RKO (cell line): ENCODE measurements around the gene CA10.
A peak's percentile ranks its signal among the peaks of the same experiment; 100 is the strongest.

Source experiments
- DNase-seq: peaks from one replicate; pipeline ENCODE4 v3.0.0-alpha.2; 2016; ENCODE audit warnings: low spot score

CA10 gene

DNA sequence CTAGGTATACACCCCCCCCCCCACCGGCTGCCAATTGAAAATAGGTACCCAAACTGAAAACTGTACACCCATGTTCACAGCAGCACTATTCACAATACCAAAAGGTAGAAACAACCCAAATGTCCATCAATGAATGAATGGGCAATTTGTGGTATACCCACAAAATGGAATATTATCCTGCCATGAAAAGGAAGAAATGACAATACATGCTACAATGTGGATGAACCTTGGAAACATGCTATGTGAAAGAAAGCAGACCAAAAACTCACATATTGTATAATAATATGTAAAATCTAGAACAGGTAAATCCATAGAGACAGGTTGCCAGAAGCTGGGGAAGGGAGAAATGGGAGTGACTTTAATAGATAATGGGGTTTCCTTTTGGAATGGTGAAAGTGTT, 480.6 kb downstream of the CA10 start:
- no peak for DNase-seq

DNA sequence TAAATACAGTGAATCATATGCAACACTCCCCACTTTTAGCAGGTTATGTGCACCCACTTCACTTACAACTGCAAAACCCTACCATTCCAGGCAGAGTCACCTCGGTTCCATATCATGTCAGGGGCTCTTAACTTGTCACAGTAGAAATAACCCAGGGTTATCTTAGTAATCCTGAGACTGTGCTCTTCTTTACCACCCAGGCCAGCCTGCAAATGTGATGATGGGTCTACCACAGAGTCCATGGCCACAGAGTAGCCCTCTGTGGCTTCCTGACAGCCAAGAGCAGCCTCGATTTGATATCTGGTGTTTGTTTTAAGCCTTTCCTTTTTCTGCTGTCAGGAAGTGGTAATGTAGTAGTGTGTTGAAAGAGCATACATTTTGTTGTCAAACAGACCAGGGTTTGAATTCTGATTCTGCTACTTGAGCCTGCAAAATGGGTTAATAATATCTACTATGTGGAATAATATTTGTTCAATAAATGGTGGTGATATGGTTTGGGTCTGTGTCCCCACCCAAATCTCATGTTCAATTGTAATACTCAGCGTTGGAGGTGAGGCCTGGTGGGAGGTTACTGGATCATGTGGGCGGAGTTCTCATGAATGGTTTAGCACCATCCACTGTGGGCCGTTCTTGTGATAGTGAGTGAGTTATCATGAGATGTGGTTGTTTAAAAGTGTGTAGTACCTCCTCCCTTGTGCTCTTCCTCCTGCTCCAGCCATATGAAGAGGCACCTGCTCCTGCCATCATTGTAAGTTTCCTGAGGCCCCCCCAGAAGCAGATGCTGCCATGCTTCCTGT, 481.6 kb downstream of the CA10 start:
- no peak for DNase-seq

DNA sequence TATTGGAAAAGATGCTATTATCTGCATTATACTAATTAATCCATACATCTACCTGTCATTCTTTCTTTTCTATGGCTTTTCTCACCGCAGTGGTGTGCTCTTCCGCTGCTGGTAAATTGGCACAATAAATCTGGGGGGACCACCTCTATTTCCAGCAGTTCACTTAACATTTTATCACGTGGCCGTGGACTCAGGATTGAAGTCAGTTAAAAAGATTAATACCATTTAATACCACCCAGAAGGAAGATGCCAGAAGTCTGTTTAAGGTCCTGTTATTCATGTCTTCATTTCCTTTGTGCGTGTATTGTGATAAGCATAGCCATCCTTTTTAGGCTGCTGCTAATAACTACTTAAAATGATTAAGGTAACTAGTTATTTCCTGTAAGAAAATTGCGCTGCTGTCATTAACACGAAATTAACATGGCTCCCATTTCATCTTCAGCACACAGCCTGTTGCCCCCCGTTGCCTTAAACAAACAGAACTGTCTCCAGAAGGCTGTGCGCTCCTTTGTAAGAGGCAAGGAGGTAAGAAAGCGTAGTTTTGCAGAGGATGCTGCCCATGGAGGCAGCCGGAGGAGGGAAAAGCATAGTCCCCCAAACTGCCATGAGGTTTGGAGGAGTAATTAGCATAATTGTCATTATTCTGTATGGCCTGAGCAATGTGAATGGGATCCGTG, 483.8 kb downstream of the CA10 start:
- no peak for DNase-seq

DNA sequence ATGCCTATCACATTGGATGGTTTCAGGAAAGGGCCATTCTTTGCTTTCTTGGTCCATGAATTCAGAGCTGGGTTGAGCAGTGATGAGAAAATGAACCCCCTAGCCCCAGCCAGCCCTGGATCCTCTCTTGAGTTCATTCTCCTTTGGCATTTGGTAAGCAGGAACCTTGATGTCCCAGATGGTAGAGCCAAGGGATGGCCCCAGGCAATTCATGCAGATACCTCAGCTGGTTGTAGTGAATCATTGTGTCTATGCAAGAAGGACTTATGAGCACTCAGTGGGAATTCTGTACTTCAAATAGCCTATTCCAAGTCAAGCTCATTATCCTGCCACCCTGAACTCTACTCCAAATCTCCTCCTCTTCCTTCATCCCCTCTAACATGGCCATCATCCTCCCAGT, 485.4 kb downstream of the CA10 start:
- DNase-seq, result no peak

DNA sequence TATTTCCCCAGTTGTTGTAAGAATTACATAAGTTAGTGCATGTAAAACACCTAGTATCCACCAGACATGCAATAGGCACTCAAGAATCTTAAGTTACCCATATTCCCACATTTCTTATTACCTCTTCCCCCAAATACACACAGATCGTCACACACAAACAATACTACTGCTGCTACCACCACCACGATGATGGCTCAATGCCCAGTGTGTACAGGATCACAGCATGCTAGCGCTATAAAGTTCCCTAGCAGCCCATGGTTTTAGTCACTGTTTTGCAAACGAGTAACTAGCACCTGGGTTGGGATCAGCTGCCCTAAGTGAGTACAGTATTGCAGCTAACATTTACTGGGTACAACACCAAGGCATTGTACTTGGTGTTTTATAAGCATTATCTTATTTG, 486.4 kb downstream of the CA10 start:
- no peak for DNase-seq

DNA sequence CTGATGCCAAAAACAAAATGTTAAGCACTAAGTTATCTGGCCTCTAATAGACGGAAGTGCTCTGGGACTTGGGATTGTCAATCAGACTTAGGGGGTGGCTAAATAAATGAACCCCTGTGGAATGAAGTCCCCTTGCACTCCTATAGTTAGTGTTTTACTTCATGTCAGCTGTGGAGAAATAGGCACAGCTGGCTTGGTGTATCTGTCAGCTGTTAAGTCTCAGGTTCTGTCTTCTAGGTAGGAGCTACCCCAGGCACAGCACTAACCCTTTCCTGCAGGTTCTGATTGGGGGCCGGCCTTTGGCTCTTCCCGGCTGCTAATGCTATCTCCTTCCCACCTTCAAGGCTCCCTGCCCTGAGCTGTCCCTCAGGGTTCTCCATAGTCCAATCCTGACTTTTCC, 487.6 kb downstream of the CA10 start:
- DNase-seq, result no peak

DNA sequence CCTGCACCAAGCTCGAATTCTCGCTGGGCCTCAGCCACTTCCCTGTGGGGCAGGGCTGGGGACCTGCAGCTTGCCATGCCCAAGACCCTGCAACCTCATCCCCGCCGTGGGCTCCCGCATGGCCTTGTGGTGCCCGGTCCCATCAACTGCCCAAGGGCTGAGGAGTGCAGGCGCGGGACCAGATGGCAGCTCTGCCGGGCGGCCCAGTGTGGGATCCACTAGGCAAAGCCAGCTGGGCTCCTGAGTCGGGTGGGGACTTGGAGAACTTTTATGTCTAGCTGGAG, 489.6 kb downstream of the CA10 start:
- DNase-seq, result no peak

DNA sequence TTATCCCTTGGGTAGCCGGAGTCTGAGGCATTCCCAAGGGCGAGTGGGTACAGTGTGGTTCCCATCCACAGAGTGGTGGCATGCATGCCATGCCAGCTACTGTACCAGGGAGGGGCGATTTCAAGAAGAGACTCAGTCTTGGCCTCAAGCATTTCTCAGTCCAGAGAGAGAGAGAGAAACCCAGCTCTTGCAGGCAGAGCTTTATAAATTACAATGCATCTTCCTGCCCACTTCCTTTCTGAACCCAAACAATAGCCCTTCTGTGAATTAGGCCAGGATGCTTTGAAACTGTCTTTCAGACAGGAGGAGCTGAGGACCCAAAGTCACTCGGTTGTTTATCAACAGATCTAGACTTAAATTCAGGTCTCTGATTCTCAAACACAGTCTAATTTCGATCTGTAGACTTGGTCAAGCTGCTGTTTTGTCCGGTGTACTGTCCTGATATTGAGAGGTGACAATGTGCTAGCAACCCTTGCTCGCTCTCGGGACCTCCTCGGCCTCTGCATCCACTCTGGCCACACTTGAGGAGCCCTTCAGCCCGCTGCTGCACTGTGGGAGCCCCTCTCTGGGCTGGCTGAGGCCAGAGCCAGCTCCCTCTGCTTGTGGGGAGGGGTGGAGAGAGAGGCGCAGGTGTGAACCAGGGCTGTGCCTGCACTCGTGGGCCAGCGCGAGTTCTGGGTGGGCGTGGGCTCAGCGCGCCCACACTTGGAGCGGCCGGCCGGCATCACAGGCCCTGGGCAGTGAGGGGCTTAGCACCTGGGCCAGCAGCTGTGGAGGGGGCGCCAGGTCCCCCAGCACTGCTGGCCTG, 490.2 kb downstream of the CA10 start:
- DNase-seq, result no peak

DNA sequence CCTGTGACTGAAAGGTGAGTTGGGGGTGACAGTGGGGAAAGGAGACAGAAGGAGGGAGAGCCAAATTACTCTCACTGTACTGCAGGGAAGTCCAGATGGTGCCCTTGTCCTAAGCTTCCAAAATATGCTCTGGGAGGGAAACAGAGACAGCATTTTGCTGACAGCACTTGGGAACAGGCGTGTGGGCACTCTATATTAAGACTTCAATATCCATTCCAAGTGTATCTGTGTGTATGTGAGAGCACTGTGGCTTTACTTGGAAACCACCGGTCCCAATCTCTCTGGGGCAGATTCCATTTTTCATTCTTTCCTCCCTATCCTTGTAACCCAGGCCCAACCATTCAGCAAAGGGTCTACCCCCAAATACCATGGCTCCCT, 490.8 kb downstream of the CA10 start:
- DNase-seq, result no peak

DNA sequence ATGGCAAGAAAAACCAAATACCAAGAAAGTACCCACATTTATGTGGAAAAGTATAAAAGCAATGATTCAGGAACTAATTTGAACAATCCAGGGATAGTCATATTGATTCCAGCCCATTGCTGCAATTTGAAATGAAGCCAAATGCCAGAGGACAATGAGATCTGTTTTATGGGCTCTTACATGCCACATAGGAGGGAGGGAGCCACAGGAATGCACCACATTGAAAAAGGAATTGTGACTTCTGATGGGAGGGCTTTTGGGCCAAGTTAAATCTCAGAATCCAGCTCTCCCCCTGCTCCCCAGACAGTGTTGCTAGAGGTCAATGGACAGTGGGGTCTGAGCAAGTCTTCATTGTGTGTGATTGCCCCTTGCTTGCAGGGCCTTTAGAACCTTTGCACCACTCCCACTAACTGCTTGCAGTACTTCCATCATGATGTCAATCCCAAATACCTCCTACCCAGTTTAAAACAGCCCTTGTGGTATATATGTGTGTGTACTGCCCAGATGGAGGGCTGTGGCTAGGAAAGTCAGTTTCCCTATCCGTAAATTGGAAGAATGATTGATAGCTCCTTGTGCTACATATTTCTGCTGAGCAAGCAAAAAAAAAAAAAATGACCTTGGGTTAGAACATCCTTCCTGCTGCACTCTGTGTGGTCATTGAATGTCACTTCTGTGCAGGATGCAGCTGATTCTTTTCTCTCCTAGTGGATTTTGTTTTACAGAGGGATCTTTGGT, 491.4 kb downstream of the CA10 start:
- DNase-seq, result no peak

DNA sequence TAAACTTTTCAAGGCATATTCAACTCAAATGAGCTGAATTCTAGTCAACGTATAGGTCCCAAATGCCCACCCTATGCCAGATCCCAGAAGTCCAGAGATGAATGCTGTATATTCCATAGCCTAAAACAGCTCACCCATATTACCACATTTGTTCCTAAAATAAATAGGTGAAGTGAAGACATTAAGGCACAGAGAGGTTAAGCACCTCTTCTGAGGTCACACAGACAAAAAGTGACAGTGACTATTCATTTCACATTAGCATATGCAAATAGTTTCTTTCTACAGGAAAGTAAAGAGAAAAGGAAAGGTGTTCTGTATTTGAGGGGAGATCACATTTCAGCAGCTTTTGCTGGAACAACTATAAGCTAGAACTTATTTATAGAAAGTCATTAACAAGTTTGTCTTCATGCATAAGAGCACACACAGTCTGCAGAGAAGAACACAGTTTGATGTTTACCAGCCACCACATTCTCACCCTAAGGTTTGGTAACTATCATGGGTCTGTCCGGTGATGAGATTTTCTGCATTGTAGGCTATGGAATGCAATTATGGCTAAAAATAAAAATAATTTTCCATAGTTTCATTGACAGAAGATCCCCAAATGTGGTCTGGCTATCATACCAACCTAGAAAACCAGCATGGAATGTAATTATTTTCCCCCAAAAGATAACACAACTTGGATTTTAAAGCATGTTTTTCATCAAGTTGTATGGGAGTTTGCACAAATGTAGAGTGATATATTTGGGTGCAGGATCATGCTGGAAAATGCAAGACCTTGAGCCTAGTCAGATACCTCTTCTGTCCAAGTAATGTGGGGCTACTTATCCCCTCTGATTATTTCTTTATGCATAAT, 496.1 kb downstream of the CA10 start:
- no peak for DNase-seq

DNA sequence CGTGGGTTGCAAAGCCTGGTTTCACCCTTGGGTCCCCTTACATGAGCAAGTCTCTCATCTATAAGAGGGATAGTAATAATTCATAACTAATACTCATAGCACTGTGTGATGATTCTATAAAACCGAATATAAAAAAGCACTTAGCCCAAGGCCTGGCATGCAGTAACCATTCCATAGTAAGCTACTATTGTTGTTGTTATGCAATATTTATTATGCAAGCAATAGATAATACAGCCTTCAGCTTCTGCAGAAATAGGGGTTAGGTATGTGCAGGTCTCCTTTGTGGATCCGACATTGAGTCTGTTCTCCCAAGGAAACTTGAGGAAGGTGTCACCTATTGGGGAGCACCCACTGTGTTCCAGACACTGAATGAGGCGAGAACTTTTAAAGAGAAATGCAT, 497.1 kb downstream of the CA10 start:
- no peak for DNase-seq

DNA sequence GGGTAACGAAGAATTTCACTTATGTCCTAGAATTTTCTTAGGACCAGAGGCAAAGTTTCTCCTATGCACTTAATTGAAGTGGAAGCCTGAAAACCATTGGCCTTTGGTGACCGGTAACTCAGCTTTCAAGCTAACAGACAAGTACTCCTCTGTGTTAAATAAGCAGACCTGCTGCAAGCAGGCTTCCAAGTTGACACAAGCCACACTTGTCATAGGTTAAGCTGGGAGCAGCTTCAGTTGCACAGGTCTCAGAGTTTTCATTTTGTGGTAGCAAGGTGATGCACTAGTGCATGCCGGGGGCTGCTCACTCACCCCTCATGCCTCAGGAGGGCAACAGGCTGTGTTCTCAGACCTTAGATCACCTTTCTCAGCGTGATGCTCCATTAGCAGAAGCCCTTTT, 498.2 kb downstream of the CA10 start:
- DNase-seq, result no peak

DNA sequence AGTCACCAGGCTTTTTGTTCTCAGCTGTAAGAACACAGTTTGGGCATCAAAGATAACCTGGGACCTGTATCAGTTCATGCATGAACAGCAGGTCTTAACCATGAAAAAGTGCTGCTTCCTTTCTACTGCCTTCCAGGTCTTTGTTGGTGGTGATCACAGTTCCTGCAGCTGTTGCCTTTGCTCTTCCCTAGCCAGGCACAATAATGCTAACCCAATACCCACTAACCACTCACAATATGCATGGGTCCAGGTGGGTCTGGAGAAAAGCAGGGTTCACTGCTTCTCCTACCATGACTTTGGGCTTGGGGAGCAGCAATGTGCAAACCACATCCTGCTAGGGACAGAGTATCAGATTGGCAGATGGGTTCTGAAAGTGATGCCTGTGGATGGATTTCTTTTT, 501.3 kb downstream of the CA10 start:
- no peak for DNase-seq

DNA sequence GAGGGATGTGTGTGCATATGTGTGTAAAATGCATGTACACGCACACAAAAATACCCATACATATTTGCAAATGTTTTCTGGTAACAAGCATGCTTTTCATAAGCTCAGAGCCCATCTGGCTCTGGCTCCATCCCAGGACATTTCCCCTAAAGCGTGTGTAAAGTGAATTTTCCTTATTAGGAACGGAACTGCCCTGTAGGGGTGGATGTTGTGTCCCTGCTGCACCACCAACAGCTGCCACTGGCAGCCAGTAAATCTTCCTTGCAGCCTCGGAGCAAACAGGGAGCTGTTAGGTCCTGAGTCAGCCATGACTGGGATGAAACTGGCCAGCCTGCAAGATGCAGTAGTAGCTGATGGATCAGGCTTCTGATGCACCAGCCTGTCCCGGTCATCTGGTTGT, 504.6 kb downstream of the CA10 start:
- peak; percentile 68 for DNase-seq

DNA sequence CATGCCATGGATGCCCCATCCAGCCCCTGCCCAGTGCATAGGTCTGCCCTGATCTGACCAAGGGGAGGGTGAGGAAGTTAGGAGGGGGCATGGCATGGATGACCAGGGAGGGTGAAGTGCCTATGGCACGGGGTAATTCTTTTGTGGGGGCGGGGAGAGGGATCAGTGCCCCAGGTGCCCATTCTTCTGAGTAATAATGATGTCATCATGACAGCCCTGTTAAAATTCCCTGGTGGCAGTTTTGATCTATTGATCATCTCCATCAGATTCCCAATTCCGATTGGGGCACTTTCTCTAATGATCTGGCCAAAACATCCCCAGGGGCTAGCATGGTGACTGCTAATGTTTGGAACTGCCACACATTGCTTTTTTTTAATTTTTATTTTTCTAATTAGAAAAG, 506.0 kb downstream of the CA10 start:
- DNase-seq, result no peak

DNA sequence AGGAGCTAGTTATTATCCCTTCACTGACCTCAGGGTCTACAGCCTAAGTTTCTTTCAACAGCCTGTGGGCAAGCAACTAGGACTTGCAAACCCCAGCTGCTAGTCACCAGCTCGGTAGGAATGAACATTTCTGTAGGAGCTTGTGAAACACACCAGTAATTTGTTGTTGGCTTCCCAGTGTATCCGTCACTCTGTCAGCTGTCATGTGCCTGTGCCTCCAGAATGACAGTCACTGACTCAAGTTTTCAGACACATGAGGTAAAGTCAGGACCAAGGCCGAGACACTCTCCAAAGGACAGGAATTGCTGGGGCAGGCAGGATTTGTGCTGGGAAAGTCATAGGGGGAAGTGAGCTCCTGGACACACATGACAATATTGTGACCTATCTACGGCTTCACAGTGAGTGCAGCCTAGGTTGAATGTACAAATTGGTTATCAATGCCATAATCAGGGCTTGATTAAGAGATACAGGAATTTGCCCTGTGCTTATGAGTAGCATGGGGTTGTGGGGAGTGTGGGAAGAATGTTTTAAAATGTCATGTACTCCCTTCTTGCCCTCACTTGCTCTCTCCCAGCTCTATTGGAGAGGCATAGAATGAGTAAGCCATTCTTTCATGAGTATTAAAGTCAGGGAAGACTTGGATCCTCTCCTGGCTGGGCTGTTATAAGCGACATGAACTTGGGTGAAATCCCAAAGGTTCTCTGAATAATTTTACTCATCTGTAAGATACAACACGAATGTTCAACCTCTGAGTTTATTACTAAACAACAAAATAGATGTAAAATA, 506.8 kb downstream of the CA10 start:
- no peak for DNase-seq

DNA sequence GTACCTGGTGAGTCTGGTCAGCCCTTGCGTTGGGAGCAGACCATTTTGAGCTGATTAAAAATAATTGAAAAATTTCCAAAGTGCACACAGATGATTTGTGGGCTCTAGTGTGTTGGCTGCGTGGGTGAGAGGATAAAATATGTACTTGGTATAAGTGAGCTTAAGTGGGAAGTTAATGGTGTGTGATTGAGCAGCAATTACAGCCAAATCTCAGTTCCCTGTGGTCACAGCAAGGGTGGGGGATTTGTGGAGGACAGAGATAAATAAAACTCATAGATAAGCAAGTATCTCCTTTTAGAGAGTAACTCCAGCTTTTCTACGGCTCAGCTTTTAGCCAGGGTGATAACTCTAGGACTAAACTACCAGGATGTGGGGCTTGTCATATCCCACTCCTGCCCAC, 507.7 kb downstream of the CA10 start:
- no peak for DNase-seq

DNA sequence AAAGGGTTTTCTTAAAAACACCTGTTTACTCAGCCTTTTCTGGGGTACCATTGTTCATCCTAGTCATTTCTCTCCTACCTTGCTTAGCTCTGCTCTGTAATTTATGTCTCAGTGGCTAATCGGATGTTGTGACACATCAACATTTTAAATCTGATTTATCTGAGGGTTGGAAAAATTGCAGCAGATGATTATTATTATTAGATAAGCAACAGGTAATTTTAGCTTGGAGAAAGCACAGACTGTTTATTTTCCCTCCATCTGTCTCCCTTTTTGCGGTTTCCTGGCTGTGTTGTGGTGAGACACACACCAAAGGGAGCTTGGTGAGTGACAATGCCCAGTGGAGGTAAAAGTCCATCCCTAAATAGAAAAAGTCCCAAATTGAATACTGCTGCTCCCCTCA, 508.3 kb downstream of the CA10 start:
- DNase-seq, result no peak

DNA sequence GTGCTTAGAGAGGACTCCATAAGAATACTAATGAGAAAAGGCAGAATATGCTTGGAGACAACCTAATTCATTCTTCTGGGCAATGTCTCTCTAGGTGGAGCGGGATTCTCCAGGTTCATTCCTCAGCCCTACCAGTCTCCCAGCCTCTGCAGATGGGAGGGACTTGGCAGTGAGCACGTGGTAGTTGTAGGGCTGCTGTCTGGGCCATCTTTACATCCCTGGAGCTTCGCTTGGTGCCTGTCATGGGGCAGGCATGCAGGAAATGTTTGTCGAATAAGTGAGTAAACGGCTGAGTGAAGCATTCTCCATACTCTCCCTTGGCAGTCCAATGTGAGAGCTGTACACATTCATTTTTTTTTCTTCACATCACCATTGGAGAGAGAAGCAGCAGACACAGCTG, 510.7 kb downstream of the CA10 start:
- peak; percentile 7 for DNase-seq

DNA sequence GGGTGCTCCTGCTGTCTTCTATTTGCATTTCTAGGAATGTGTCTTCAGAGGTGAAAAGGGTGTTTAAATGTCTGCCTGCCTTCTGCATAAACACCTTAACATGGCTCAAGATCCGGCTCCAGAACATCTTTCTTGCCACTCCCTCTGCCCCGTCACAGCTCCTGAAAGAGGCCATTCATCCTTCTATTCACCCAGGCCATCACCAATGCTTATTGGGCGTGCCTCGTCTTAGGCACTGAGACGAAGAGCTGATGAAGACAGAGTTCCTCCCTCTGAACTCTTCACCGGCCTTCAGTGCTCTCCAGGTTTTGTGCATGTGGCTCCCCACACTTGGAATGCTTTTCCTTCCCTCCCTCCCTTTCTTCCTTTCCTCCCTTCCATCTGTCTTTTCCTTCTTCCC, 511.4 kb downstream of the CA10 start:
- DNase-seq, result no peak
